Cardiac septum (tissue), 1 donor: ENCODE measurements around the gene FAM3B. TPM values are rescaled to one million over a fixed set of nuclear protein-coding genes. Genes with fewer than 3 reads are reported as not detected.

Experiments
- total RNA-seq: library from RNA; stranded (reverse); fragmentation: NEBNext Ultra II Directional; extraction: Animal tissue kit (Norgen Biotek cat#: 25700); gene quantifications from one replicate; pipeline ENCODE4 v1.2.1, GENCODE V29; 2021
- donor health status: DM: no; HTN: no; CAD: no.

FAM3B gene
- total RNA-seq, 1 donor from 2014 or later, result not detected

Other genes starting within 250 kb of the FAM3B start
- 20.0 TPM for gene BACE2, start 148.6 kb upstream of the FAM3B start, total RNA-seq
- 5.0 TPM for gene MX2, start 45.2 kb downstream of the FAM3B start, total RNA-seq
- 11.0 TPM for gene MX1, start 109.4 kb downstream of the FAM3B start, total RNA-seq
- not detected for gene TMPRSS2, start 191.4 kb downstream of the FAM3B start, total RNA-seq